GM19035 (cell line): ENCODE data around the gene LENG8.
"Not testable (repeated sequence)": the region's sequence is repeated elsewhere in the genome, so short reads cannot be mapped to it uniquely, and the experiment has no call there.

Experiments used
- ATAC-seq: cut with Tn5 transposase; IDR thresholded peaks from one replicate; pipeline ENCODE4 v1.9.1; 2021; ENCODE audit not compliant: unreplicated experiment

LENG8 gene

DNA sequence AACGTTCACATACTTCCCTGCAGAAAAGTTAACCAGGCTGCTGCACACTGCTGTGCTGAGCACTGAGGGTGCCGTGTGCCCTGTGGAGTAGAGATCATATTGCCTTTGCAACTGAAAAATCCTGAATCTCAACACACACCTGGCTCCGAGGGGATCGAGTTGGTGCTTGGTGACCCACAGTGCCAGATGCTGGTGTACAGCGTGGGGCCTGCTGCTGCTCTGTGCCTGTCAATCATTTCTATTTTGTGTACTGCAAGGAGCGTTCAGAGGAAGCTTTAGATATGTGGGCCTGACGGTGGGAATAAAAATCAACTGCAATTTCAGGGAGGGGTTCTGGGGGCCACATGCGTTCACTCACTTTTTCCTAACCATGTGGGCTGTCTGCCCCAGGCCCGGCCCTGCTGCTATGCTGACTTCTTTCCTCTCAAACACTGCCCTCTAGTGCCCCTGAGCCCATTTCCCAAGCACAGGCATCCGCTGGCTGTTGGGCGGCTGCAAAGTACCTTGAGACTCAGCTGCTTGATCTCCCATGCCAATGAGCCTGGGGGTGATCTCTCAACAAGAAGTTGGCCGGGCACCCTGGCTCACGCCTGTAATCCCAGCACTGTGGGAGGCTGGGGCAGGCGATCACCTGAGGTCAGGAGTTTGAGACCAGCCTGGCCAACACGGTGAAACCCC is 9.7 kb upstream of the LENG8 start:
- no peak for ATAC-seq

DNA sequence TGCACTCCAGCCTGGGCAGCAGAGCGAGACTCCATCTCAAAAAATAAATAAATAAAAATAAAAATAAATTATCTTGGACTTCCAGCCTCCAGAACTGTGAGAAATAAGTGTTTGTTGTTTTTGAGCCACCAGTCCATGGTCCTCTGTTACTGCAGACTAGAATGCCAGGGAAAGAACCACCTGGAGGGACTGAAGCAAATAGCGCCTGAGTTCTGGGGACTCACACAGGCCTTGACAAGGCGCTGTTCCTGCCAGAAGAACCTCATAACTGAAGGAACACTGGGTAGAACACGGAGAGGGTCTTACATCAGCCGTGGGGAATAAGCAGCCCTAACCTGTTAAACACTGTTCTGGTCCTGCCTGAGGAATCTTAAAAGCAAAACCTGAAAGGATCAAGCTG is 8.4 kb upstream of the LENG8 start:
- no peak for ATAC-seq

DNA sequence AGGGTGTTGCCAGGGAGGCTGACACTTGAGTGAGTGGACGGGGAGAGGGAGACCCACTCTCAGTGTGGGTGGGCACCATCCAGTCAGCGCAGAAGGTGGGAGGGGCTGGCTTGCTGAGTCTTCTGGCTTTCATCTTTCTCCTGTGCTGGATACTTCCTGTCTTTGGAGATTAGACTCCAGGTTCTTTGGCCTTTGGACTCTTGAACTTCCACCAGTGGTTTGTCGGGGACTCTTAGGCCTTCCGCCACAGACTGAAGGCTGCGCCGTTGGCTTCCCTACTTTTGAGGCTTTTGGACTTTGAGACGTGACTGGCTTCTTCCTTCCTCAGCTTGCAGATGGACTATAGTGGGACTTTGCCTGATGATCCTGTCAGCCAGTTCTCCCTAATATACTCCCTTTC is 4.3 kb upstream of the LENG8 start:
- ATAC-seq: no peak

DNA sequence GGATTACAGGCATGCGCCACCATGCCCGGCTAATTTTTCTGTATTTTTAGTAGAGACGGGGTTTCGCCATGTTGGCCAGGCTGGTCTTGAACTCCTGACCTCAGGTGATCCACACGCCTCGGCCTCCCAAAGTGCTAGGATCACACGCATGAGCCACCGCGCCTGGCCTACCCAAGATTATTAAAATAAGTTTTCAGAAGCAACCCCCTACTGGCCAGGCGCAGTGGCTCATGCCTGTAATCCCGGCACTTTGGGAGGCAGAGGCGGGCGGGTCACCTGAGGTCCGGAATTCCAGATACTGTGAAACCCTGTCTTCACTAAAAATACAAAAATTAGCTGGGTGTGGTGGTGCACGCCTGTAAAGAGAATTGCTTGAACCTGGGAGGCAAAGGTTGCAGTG is 2.6 kb upstream of the LENG8 start:
- not testable (repeated sequence) for ATAC-seq

DNA sequence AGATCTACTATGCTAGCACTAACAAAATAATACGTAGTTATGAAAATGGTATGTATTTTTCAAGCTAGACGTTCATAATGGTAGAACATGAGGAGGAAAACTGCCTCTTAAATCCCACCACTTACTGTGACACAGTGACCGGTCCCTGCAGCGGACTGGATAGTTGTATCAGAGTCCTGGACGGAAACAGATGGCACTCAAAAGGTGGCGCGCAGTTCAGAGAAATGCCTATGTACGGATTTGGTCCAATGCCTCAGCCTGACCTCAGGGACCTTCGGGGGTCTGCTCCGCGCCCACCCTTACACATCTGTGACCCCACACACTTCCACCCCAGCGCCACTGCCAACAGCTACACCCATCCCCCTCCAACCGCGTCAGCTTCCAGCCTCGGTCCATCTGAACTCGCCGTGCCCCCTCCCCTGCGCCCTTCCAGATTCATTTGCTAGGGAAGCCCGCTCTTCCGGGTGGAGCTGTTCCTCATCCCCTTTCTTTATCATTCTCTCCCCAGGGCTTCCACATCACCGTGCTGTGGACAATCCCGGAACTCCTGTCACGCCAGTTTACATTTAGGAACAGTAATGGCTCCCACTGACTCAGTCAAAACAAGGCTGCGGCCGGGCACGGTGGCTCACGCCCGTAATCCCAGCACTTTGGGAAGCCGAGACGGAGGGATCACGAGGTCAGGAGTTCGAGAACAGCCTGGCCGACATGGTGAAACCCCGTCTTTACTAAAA is 792 bp upstream of the LENG8 start:
- ATAC-seq: no peak

DNA sequence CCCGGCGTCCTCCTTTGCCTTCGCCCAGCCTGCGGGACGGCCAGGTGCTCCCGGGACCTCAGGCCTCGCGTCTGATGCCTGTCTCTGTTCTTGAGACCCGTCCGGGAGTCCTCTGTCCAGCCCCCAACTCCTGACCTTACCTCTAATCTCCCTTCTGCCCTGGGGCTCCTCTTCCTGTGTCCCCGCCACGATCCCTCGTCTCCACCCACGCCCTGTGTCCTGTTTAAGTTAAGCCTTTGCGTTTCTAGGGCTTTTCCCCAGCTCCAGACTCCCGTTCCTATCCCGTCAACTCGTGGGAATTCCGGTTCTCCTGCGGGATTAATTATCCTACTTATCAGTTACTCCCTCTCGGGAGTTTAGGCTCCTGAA is 686 bp downstream of the LENG8 start:
- ATAC-seq: peak; percentile 3

DNA sequence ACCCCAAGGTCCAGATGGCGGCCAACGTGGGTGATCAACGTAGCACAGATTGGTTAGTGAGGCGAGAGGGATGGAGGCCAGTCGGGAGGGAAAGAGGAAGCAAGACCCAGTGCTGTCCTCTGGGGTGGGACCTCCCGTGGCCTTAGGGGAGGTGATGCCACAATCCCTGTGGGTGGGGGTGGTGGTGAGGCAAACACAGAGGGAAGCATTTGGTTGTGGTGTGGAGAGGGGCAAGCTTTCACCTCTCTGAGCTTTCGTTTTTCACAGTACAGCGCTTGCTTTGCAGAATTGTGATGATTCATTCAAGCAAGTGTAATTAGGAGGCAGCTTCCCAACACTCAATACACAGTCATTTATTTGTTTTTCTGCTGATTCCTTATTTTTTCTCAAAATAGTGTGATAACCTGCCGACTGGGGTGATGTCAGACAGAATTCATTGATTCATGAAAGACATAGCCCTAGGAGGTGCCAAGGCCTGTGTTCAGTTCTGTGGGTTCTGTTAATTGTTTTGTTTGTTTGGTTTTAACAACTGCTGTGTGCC is 2.4 kb downstream of the LENG8 start:
- no peak for ATAC-seq

DNA sequence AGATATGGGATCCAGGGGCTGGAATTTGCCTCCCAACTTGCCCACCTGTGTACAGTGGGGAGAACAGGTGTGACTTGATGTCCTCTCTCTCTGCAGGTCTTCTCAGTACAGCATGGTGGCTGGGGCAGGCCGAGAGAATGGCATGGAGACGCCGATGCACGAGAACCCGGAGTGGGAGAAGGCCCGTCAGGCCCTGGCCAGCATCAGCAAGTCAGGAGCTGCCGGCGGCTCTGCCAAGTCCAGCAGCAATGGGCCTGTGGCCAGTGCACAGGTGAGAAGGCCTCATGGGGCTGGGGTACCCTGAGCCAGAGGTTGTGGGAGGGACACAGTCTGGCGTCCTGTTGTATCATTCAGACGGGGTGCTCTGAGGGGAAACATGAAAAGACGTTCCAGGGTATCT is 3.0 kb downstream of the LENG8 start:
- ATAC-seq: no peak

DNA sequence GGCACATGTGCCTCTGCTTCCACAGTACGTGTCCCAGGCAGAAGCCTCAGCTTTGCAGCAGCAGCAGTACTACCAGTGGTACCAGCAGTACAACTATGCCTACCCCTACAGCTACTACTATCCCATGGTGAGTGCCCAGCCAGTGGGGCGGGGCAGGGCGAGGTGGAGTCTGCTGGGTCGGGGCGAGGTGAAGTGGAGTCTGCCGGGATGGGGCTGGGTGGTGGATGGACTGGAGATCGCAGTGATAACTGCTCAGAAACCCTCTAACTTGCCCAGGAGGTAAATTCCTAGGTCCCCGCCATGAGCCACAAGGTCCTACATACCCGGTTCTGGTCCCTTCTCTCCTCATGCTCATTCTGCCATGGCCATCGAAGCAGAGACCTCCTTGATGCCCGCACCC is 3.6 kb downstream of the LENG8 start:
- no peak for ATAC-seq

DNA sequence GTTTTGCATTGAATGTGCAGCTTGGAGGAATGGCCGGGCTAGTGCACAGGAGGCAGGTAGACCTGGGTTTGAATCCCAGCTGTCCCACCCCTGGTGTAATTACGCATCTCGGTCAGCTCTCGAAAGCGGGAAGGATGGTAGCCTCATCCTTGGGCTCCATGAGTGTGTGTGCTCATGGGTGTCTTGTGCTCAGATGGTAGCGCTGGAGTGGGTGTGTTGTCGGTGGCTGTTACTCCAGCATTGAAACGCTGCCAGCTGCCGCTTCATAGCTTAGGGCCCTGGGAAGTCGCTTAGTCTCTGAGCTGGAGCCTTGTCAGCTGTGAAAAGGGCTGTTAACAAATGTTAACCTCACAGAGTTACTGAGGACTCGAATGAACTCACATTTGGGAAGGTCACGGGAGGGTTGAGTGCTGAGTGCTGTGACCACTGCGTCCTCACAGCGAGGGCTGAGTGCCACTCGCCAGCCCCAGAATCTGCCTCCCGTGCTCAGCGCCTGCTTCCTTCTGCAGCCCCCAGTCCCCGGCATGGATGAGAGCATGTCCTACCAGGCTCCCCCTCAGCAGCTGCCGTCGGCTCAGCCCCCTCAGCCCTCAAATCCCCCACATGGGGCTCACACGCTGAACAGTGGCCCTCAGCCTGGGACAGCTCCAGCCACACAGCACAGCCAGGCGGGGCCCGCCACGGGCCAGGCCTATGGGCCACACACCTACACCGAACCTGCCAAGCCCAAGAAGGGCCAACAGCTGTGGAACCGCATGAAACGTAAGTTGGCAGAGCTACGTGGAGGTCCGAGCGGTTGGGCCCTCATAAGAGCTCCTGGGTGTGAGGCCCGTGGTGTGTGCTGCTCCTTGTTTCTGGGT is 5.2 kb downstream of the LENG8 start:
- no peak for ATAC-seq

DNA sequence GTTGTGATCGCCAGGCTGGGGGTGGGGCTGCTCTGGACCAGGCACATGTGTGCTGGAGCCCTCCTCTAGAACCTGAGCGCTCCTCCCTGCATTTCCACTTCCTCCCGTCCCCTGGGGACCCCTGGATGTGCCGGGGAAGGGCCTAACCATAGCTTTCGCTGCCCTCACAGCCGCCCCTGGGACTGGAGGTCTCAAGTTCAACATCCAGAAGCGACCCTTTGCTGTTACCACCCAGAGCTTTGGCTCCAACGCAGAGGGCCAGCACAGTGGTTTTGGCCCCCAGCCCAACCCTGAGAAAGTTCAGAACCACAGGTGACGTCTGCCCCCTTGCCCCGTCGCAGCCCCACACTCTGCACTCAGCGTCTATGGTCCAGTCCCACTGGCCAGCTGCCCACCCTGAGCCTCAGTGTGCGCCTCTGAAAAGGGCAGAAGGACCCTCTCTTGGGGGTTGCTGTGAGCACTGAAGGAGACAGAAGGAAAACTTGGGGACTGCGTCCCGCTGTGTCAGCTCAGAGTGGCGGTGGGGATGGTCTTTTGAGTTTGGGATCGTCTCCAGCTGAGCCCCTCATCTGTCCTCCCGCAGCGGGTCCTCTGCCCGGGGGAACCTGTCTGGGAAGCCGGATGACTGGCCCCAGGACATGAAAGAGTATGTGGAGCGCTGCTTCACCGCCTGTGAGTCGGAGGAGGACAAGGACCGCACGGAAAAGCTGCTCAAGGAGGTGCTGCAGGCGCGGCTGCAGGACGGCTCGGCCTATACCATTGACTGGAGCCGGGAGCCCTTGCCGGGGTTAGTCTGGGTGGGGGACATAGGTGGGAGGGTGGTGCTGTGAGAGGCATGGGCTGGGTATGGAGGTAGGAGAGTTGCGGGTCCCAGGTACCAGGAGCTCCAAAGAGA is 6.0 kb downstream of the LENG8 start:
- ATAC-seq: no peak

DNA sequence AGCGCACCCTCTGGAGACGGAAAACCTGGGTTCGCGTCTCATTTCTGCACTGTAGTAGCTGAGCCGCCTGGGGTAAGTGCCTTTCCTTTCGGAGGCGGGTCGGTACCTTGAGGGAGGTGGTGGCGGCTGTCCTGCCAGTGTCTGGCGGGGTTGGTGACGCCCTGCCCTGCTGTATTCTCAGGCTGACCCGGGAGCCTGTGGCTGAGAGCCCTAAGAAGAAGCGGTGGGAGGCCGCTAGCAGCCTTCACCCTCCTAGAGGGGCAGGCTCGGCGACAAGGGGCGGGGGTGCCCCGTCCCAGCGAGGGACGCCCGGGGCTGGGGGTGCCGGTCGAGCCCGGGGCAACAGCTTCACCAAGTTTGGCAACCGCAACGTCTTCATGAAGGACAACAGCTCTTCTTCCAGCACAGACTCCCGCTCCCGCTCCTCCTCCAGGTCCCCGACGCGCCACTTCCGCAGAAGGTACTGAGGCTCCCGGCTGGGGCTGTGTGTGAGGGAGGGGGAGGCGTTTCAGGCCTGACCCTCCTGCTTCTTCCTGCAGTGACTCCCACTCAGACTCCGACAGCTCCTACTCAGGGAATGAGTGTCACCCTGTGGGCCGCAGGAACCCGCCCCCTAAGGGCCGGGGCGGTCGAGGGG is 6.9 kb downstream of the LENG8 start:
- no peak for ATAC-seq

DNA sequence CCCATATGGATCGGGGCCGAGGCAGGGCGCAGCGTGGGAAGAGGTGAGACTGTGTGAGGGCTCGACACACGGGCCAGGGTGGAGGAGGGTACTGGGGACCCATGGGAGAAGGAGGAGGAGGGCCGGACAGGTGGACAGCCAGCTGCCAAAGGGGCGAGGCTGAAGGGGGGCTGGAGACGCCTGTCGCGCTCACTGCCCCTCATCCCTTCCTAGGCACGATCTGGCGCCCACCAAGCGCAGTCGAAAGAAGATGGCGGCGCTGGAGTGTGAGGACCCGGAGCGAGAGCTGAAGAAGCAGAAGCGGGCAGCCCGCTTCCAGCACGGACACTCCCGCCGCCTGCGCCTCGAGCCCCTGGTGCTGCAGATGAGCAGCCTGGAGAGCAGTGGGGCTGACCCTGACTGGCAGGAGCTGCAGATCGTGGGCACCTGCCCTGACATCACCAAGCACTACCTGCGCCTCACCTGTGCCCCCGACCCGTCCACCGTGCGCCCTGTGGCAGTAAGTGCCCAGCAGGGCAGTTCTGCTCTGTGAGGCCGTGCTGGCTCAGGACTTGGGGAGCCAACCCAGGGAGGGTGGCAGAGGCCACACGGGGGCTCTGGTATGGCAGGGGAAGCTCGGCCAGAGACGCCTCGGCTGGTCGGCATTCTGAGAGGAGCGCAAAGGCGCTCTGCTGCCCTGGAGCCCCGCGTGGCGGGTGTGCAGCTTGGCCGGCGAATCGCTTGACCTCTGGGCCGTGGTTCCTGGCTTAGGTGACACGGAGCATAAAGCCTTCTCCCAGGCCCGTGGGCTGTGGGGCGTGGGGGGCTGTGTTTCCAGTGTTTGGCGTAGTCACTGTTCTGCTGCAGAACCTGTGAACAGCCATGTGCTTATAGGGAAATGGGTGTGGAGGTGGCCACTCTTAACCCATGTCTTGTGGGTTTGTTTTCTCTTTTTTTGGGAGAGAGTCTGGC is 7.7 kb downstream of the LENG8 start:
- no peak for ATAC-seq

DNA sequence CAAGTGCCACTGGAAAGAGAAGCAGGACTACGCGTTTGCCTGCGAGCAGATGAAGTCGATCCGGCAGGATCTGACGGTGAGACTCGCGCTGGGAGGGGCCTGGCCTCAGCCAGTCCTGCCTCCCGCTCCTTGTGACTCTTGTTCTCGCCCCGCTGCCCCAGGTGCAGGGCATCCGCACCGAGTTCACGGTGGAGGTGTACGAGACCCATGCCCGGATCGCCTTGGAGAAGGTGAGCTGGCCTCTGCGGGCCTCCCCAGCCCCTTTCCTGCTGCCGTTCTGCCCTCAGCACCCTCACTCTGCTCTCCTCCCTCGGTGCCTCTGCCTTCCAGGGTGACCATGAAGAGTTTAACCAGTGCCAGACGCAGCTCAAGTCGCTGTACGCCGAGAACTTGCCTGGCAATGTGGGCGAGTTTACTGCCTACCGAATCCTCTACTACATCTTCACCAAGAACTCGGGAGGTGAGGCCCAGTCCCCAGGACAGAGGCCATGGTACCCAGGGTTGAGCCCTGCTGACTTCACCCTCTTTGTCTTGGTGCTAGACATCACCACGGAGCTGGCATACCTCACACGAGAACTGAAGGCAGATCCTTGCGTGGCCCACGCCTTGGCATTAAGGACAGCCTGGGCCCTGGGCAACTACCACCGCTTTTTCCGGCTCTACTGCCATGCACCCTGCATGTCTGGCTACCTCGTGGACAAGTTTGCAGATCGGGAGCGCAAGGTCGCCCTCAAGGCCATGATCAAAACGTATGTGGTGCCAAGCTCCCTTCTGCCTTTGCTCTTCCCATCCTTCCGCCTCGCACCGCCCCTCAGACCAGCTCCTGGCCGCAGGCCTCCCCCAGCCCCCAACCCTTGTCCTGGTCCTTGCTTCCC is 9.0 kb downstream of the LENG8 start:
- ATAC-seq: no peak

DNA sequence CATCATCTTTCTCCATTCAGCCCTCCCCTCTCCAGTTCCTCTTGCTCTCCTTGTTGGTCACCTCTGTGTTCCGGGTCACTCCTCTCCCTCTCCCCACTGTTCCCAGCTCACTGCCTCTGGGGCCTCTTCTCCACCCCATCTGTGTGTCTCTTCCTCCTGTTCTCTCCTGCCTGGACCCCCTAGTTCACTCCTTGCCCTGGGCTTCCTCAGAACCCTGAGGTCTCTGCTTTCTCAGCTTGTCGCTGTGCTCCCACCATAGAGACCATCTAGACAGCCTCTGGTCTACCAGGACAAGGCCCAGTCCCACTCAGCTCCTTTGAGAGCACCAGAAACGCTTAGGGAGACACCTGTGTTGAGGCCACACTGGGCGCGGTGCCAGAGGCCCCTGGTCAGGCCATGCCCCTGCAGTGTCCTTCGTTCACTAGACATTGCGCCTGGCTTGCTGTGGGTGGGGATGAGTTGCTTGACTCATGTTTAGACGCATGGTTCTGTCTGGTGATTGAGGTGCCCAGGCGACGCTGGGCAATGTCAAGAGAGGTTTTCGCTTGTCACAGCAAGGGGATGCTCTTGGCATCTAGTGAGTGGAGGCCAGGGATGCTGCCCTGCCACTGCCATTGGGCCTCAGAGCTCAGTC is 9.8 kb downstream of the LENG8 start:
- ATAC-seq: no peak

DNA sequence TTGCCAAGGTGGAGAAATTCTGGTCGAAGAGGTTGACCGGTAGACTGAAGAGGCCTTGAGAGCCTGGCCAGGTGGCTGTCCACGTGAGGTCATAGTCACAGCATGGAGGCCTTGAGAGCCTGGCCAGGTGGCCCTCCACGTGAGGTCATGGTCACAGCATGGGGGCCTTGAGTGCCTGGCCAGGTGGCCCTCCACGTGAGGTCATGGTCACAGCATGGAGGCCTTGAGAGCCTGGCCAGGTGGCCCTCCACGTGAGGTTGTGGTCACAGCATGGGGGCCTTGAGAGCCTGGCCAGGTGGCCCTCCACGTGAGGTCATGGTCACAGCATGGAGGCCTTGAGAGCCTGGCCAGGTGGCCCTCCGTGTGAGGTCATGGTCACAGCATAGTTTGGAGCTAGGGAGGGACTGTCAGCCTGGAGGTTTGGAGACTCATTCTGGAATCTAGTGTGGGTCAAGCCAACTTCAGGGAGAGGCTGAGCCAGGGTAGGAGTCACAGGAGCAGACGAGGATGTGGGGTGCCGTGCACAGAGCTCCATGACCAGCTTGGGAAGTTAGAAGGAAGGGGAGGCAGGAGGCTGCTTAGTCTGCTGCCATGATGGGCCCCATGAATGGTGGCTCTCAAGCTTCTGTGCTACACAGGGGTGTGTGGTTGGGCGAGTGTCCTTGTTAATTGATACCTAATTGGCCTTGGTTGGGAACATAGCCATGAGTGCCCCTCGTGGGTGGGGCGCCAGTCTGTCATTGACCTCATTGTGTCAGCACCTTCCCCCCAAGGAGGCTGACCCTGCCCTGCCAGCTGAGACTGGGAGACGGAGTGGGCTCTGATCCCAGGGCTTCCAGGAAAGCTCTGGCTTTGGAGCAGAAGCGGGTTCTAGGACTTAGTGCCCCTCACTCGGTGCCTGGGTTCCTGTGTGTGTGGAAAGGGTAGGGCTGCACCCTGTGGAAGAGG is 10.6 kb downstream of the LENG8 start:
- no peak for ATAC-seq
